HL-60 (cell line): ENCODE results near the gene ANKH.

Source experiments
- DNase-seq, 2 experiments: peaks; one replicate each; pipeline ENCODE4 v3.0.0-alpha.2; 2010 to 2020; ENCODE audit warnings: low read depth in 1 of 2, low spot score in 1 of 2
- H3K27ac ChIP-seq: fragments of 250-450 bp; sonication (Bioruptor Pico); replicated peaks from 2 replicates; pipeline ENCODE4 v1.5.1; 2020; ENCODE audit warnings: mild to moderate bottlenecking, moderate library complexity
- H3K27me3 ChIP-seq: fragments of 250-450 bp; sonication (Bioruptor Pico); 2 replicates; pipeline ENCODE4 v1.5.1; 2021; ENCODE audit warnings: mild to moderate bottlenecking, moderate library complexity; ENCODE audit not compliant: insufficient read depth, poor library complexity, severe bottlenecking
- H3K4me3 ChIP-seq: replicated peaks from 2 replicates; pipeline ENCODE4 v1.5.1; 2011; ENCODE audit warnings: mild to moderate bottlenecking, control low read depth, low read length; ENCODE audit not compliant: insufficient read depth
- CTCF ChIP-seq: IDR thresholded peaks from one replicate; pipeline ENCODE4 v1.5.1; 2011; ENCODE audit warnings: low read length, control low read depth, inconsistent platforms; ENCODE audit not compliant: insufficient read depth
- GABPA ChIP-seq: IDR thresholded peaks from 2 replicates; pipeline ENCODE4 v1.6.1; 2012; ENCODE audit warnings: low read depth
- POLR2AphosphoS5 ChIP-seq: IDR thresholded peaks from 2 replicates; pipeline ENCODE4 v1.6.1; 2012; ENCODE audit warnings: low read depth
- REST ChIP-seq: IDR thresholded peaks from 2 replicates; pipeline ENCODE4 v1.6.1; 2012; ENCODE audit warnings: low read depth; ENCODE audit not compliant: insufficient replicate concordance
- SPI1 ChIP-seq: IDR thresholded peaks from 2 replicates; pipeline ENCODE4 v1.6.1; 2012; ENCODE audit warnings: low read depth, mild to moderate bottlenecking, borderline replicate concordance

Gene ANKH

GRCh38 chr5:14776602-14777001 is 95.0 kb downstream of the ANKH start:
- Histone ChIP-seq H3K27ac (no peak overlapping the region), H3K27me3 (no peaks in the 10 kb centered on the region), H3K4me3 (no peak overlapping the region)
- DNase-seq = no peak
- no peak for TF ChIP-seq SPI1
- TF ChIP-seq POLR2AphosphoS5 = no peak
- TF ChIP-seq CTCF = no peak
- TF ChIP-seq REST = no peak
- no peak for TF ChIP-seq GABPA

GRCh38 chr5:14775857-14776256 is 95.7 kb downstream of the ANKH start:
- Histone ChIP-seq H3K27me3 (no peaks in the 10 kb centered on the region), H3K27ac (no peak overlapping the region), H3K4me3 (no peak overlapping the region)
- no peak for TF ChIP-seq CTCF
- no peak for TF ChIP-seq REST
- TF ChIP-seq POLR2AphosphoS5 = no peak
- no peak for TF ChIP-seq GABPA
- no peak for TF ChIP-seq SPI1
- no peak for DNase-seq

- Histone ChIP-seq H3K4me3 (no peak overlapping the region), H3K27ac (no peak overlapping the region), H3K27me3 (no peaks in the 10 kb centered on the region)
- no peak for DNase-seq
- TF ChIP-seq CTCF = no peak
- no peak for TF ChIP-seq REST
Observed at GRCh38 chr5:14773588-14773987, 98.0 kb downstream of the ANKH start.
